ENCODE data around the gene NTN5. TPM values are rescaled to one million over a fixed set of nuclear protein-coding genes. Genes with fewer than 3 reads are reported as not detected.
A peak's percentile ranks its signal among the peaks of the same experiment; 100 is the strongest.

The NTN5 gene
- total and polyA plus RNA-seq, 8 donors = 1.3 TPM; not detected in 7

GRCh38 chr19:48639483-48640375, 33.1 kb downstream of the NTN5 start:
- Histone ChIP-seq H3K9me3 (no peaks in the 10 kb centered on the region), H3K4me3 (peak overlapping the region in 1 of 4 donors; percentile 4), H3K36me3 (no peaks in the 10 kb centered on the region), H3K27ac (peak overlapping the region; percentile 21 to 98 (median 93)), H3K27me3 (no peaks in the 10 kb centered on the region), H3K4me1 (peaks cover 35 to 57% (median 47%) of the 10 kb centered on the region in 4 donors)
- TF ChIP-seq EP300 (IDR thresholded peaks at IDR 0.05) (no peak), POLR2A (IDR thresholded peaks at IDR 0.05) (no peak), POLR2AphosphoS5 (IDR thresholded peaks at IDR 0.05) (no peak), CTCF (IDR thresholded peaks at IDR 0.05) (no peak)
- DNase-seq = peak in 1 of 2 donors; percentile 44
- WGBS, 5 donors = 53 to 60% (median 57%) methylated on average over 28 to 33 of the region's 33 CpGs
- intact Hi-C loops (cut with DNase I; ENCODE audit: low total_unique reads) = loop anchor here (10.0 kb wide), 1 partner anchor 105 kb away; the partner anchor contains the start of genes IZUMO1 and RASIP1

- Histone ChIP-seq H3K9me3 (no peaks in the 10 kb centered on the region), H3K27me3 (no peaks in the 10 kb centered on the region), H3K36me3 (no peaks in the 10 kb centered on the region), H3K4me1 (peaks cover 36 to 59% (median 48%) of the 10 kb centered on the region in 4 donors), H3K27ac (peak overlapping the region; percentile 90 to 98 (median 96)), H3K4me3 (peak overlapping the region in 1 of 4 donors; percentile 62)
- no peak for TF ChIP-seq POLR2A (IDR thresholded peaks at IDR 0.05)
- intact Hi-C loops (cut with DNase I; ENCODE audit: low total_unique reads) = no loop called here
- peak in 1 of 2 donors; percentile 64 for DNase-seq
- 73 to 78% (median 76%) methylated on average over 16 of the region's 16 CpGs for WGBS, 5 donors
These were observed 33.9 kb downstream of the NTN5 start for GRCh38 chr19:48638831-48639381.

GRCh38 chr19:48637948-48638830, 34.6 kb downstream of the NTN5 start:
- Histone ChIP-seq H3K4me3 (peak overlapping the region; percentile 62 to 81 (median 76)), H3K27ac (peak overlapping the region; percentile 90 to 98 (median 96)), H3K27me3 (no peaks in the 10 kb centered on the region), H3K36me3 (no peaks in the 10 kb centered on the region), H3K9me3 (no peaks in the 10 kb centered on the region), H3K4me1 (peaks cover 43 to 67% (median 55%) of the 10 kb centered on the region in 4 donors)
- DNase-seq = peak; percentile 83 to 97
- intact Hi-C loops (cut with DNase I; ENCODE audit: low total_unique reads) = no loop called here
- WGBS, 5 donors = 6 to 9% (median 9%) methylated on average over 29 of the region's 29 CpGs
- TF ChIP-seq POLR2AphosphoS5 (IDR thresholded peaks at IDR 0.05) (peak; percentile 27 to 78 (median 59)), CTCF (IDR thresholded peaks at IDR 0.05) (peak in 1 of 7 experiments; percentile 0), EP300 (IDR thresholded peaks at IDR 0.05) (no peak), POLR2A (IDR thresholded peaks at IDR 0.05) (peak in 2 of 4 donors; percentile 20 to 35)

- intact Hi-C loops (cut with DNase I; ENCODE audit: low total_unique reads) = no loop called here
- Histone ChIP-seq H3K27me3 (no peaks in the 10 kb centered on the region), H3K9me3 (no peaks in the 10 kb centered on the region), H3K4me3 (peak overlapping the region; percentile 62 to 81 (median 76)), H3K4me1 (peaks cover 50 to 73% (median 62%) of the 10 kb centered on the region in 4 donors), H3K27ac (peak overlapping the region; percentile 90 to 98 (median 96)), H3K36me3 (peaks cover 0 to 6% (median 5%) of the 10 kb centered on the region in 4 donors)
- TF ChIP-seq POLR2A (IDR thresholded peaks at IDR 0.05) (no peak), CTCF (IDR thresholded peaks at IDR 0.05) (peak in 1 of 7 experiments; percentile 16), POLR2AphosphoS5 (IDR thresholded peaks at IDR 0.05) (peak; percentile 42 to 92 (median 89))
- WGBS, 5 donors = 0 to 2% (median 1%) methylated on average over 16 to 38 of the region's 38 CpGs
- DNase-seq = peak; percentile 99 to 100
These were observed 35.3 kb downstream of the NTN5 start for GRCh38 chr19:48637449-48637947.
